Measurements from ENCODE around the gene SLC35F1. TPM values are rescaled to one million over a fixed set of nuclear protein-coding genes. Genes with fewer than 3 reads are reported as not detected.

SLC35F1 gene
- total RNA-seq, 1 donor from 2014 or later, result 4.5 TPM

DNA sequence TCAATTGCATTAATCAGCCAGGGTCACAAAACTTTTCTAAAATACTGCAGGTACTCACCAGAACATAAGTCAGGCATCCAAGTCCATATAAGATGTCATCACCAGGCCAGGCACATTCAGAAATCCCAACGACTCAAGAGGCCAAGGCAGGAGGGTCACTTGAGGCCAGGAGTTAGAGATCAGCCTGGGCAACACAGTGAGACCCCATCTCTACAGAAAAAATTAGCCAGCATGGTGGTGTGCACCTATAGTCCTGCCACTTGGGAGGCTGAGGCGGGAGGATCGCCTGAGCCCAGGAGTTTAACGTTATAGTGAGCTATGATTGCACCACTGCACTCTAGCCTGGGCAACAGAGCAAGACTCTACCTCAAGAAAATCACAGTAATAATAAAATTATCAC is 362.6 kb downstream of the SLC35F1 start:
- Mint-ChIP-seq H3K27ac (no peak overlapping the region), H3K9me3 (ENCODE audit: low read depth) (peaks cover 3% of the 10 kb centered on the region), H3K36me3 (ENCODE audit: insufficient read depth) (no peaks in the 10 kb centered on the region), H3K27me3 (no peaks in the 10 kb centered on the region), H3K4me3 (ENCODE audit: low read depth) (no peak overlapping the region), H3K4me1 (ENCODE audit: low read depth) (no peaks in the 10 kb centered on the region)
- TF ChIP-seq, protein P1, sequence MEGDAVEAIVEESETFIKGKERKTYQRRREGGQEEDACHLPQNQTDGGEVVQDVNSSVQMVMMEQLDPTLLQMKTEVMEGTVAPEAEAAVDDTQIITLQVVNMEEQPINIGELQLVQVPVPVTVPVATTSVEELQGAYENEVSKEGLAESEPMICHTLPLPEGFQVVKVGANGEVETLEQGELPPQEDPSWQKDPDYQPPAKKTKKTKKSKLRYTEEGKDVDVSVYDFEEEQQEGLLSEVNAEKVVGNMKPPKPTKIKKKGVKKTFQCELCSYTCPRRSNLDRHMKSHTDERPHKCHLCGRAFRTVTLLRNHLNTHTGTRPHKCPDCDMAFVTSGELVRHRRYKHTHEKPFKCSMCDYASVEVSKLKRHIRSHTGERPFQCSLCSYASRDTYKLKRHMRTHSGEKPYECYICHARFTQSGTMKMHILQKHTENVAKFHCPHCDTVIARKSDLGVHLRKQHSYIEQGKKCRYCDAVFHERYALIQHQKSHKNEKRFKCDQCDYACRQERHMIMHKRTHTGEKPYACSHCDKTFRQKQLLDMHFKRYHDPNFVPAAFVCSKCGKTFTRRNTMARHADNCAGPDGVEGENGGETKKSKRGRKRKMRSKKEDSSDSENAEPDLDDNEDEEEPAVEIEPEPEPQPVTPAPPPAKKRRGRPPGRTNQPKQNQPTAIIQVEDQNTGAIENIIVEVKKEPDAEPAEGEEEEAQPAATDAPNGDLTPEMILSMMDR (IDR thresholded peaks at IDR 0.05; ENCODE audit: unreplicated experiment), result no peak
- no peak for DNase-seq (ENCODE audit: low spot score, unreplicated experiment)

DNA sequence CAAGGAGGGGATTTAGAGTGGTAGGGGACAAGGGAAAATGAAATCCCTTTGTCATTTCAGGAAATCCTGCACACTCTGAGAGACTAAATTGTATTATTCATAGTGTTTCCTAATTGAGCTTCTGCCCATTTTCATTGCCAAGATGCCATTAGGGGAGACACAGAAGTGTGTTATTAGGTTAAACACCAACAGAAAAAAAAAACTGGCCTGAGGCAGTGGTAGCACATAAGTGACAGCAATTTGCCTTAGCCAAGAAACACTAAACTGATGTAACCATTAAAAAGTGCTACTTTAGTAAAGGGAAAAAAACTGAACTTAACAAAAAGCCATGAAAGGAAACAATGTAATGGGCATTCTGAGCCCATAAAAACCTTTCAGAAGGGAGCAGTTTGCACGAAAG is 370.6 kb downstream of the SLC35F1 start:
- no peaks in the 10 kb centered on the region for H3K36me3 Mint-ChIP-seq (ENCODE audit: insufficient read depth)
- no peak overlapping the region for H3K27ac Mint-ChIP-seq
- TF ChIP-seq, protein P1 (IDR thresholded peaks at IDR 0.05; ENCODE audit: unreplicated experiment), result no peak
- H3K4me3 Mint-ChIP-seq (ENCODE audit: low read depth), result no peak overlapping the region
- H3K9me3 Mint-ChIP-seq (ENCODE audit: low read depth), result no peaks in the 10 kb centered on the region
- peaks cover 6% of the 10 kb centered on the region for H3K4me1 Mint-ChIP-seq (ENCODE audit: low read depth)
- no peaks in the 10 kb centered on the region for H3K27me3 Mint-ChIP-seq
- no peak for DNase-seq (ENCODE audit: low spot score, unreplicated experiment)

DNA sequence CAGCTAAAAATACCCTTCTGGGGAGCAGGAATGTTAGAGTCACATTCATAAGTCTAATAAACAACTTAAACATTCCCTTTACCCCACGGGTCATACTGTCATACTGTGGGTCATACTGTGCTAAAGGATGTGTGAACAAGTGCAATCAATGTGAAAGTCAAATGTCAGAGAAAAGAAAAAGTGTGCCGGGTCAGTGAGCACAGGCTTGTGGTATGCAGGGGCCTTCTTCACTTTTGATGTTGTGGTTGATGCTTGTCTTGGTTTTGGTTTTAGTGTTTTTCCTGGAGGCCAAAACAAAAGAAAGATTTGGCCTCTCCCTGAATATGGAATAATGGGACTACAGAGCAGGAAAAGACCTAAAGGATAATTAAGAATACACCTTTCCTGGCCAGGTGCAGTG is 373.1 kb downstream of the SLC35F1 start:
- H3K4me3 Mint-ChIP-seq (ENCODE audit: low read depth), result no peak overlapping the region
- TF ChIP-seq, protein P1 (IDR thresholded peaks at IDR 0.05; ENCODE audit: unreplicated experiment), result no peak
- H3K9me3 Mint-ChIP-seq (ENCODE audit: low read depth), result no peaks in the 10 kb centered on the region
- H3K4me1 Mint-ChIP-seq (ENCODE audit: low read depth), result peaks cover 6% of the 10 kb centered on the region
- no peak for DNase-seq (ENCODE audit: low spot score, unreplicated experiment)
- H3K36me3 Mint-ChIP-seq (ENCODE audit: insufficient read depth), result no peaks in the 10 kb centered on the region
- no peaks in the 10 kb centered on the region for H3K27me3 Mint-ChIP-seq
- H3K27ac Mint-ChIP-seq, result no peak overlapping the region

DNA sequence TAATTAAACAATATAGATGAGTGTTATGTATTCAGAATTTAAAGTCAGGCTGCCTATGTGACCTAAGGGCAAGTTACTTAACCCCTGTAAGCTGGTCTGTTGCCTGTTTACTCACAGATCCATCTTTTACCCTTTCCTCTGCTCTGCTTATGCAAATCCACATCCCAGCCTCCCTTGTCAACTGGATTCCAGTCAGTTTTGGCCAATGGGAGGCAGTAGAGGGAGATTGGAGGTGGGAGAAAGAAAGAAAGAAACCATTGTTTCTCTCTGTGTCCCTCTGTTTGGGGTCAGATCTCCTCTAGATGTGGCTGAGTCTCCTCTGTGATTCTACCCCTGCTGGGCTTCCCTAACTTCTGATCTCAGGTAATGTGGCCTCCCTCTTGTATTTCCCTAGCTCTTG is 374.2 kb downstream of the SLC35F1 start:
- Mint-ChIP-seq H3K9me3 (ENCODE audit: low read depth) (no peaks in the 10 kb centered on the region), H3K27ac (no peak overlapping the region), H3K4me1 (ENCODE audit: low read depth) (peaks cover 8% of the 10 kb centered on the region), H3K36me3 (ENCODE audit: insufficient read depth) (no peaks in the 10 kb centered on the region), H3K4me3 (ENCODE audit: low read depth) (no peak overlapping the region), H3K27me3 (no peaks in the 10 kb centered on the region)
- no peak for DNase-seq (ENCODE audit: low spot score, unreplicated experiment)
- TF ChIP-seq, protein P1 (IDR thresholded peaks at IDR 0.05; ENCODE audit: unreplicated experiment), result no peak

DNA sequence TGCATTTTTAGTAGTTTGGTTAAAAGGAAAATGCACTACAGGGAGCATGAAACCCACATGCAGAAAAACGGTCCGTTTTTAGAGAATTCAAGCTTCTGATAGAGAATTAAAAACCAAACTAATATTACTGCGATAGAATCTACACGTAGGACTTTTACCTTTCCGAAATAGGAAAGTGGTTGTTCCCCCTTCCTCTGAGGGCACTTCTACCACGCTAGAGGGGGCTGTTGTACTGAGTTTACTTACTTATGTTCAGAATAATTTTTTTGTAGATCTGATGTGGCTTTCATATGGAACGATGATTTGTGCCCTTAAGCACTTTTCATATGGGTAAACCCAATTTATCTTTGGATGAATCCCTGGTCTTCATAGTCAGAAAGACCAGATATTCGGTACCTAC is 376.7 kb downstream of the SLC35F1 start:
- TF ChIP-seq, protein P1 (IDR thresholded peaks at IDR 0.05; ENCODE audit: unreplicated experiment), result peak; percentile 79
- Mint-ChIP-seq H3K4me1 (ENCODE audit: low read depth) (peaks cover 8% of the 10 kb centered on the region), H3K27me3 (no peaks in the 10 kb centered on the region), H3K9me3 (ENCODE audit: low read depth) (no peaks in the 10 kb centered on the region), H3K36me3 (ENCODE audit: insufficient read depth) (no peaks in the 10 kb centered on the region), H3K27ac (no peak overlapping the region), H3K4me3 (ENCODE audit: low read depth) (no peak overlapping the region)
- DNase-seq (ENCODE audit: low spot score, unreplicated experiment), result peak; percentile 14

Data from progenitor cell of endocrine pancreas (in vitro differentiated cells).